C4-2B (cell line): ENCODE measurements around the gene GLB1L2.

Experiments used
- CTCF ChIP-seq: fragments of 450-650 bp; conservative IDR thresholded peaks from 2 replicates; pipeline ENCODE4 v1.5.1; 2017; ENCODE audit warnings: mild to moderate bottlenecking
- ZFX ChIP-seq: fragments of 450-650 bp; IDR thresholded peaks from 2 replicates; pipeline ENCODE4 v1.6.1; 2017

GRCh38 chr11:134312223-134312622 is 19.6 kb upstream of the GLB1L2 start:
- TF ChIP-seq ZFX (no peak), CTCF (no peak)
